Measurements from ENCODE around the gene SLC44A2.

GRCh38 chr19:10611907-10612306 is 13.4 kb upstream of the SLC44A2 start:
- TF ChIP-seq TEAD4 (IDR thresholded peaks at IDR 0.05; ENCODE audit: low read depth, low read length), result no peak
- no peak for TF ChIP-seq CEBPB (IDR thresholded peaks at IDR 0.05; ENCODE audit: low read depth, low read length)
- TF ChIP-seq SP2 (IDR thresholded peaks at IDR 0.05; ENCODE audit: low read length), result no peak
- no peak for TF ChIP-seq RNF2 (IDR thresholded peaks at IDR 0.05; ENCODE audit: borderline replicate concordance, low read depth, low read length, missing control alignments, poor library complexity, severe bottlenecking)

Data from H1 (cell line).